SU-DHL-6 (cell line): ENCODE data around the gene CYB5R2.

Experiments used
- H2AFZ ChIP-seq: fragments of 200-600 bp; sonication (generic); 2 replicates; pipeline ENCODE4 v1.6.1; 2014; ENCODE audit warnings: low read depth, mild to moderate bottlenecking, moderate library complexity, mixed read lengths, antibody characterized with exemption, low read length; ENCODE audit not compliant: severe bottlenecking
- H3F3A ChIP-seq: fragments of 200-600 bp; shearing (Covaris generic); 2 replicates; pipeline ENCODE4 v1.6.0; 2016; ENCODE audit warnings: antibody characterized with exemption, mild to moderate bottlenecking; ENCODE audit not compliant: insufficient read depth
- H3K27ac ChIP-seq: fragments of 200-600 bp; sonication (generic); 2 replicates; pipeline ENCODE4 v1.5.1; 2016; ENCODE audit warnings: low read depth, mild to moderate bottlenecking, low read length, moderate library complexity, mixed read lengths
- H3K27me3 ChIP-seq: fragments of 200-600 bp; sonication (generic), shearing (Covaris generic); 2 replicates; pipeline ENCODE4 v1.6.0; 2014; ENCODE audit warnings: mild to moderate bottlenecking, low read length
- H3K36me3 ChIP-seq: fragments of 200-600 bp; sonication (generic); 2 replicates; pipeline ENCODE4 v1.6.1; 2014; ENCODE audit warnings: mild to moderate bottlenecking, low read length, mixed read lengths
- H3K4me2 ChIP-seq: fragments of 300-600, 200-600 bp; shearing (Covaris generic), sonication (generic); 2 replicates; pipeline ENCODE4 v1.6.0; 2014; ENCODE audit warnings: low read length, low read depth, mild to moderate bottlenecking; ENCODE audit not compliant: poor library complexity, severe bottlenecking
- H3K4me3 ChIP-seq: fragments of 200-600 bp; sonication (generic); 2 replicates; pipeline ENCODE4 v1.5.1; 2014; ENCODE audit warnings: antibody characterized with exemption, low read length, mild to moderate bottlenecking, mixed read lengths; ENCODE audit not compliant: insufficient read depth, poor library complexity, severe bottlenecking
- H3K79me2 ChIP-seq: fragments of 200-600 bp; sonication (generic); 2 replicates; pipeline ENCODE4 v1.6.1; 2014; ENCODE audit warnings: mild to moderate bottlenecking, low read length, moderate library complexity; ENCODE audit not compliant: insufficient read depth
- H3K9ac ChIP-seq: fragments of 200-600 bp; sonication (generic); 2 replicates; pipeline ENCODE4 v1.7.0; 2014; ENCODE audit warnings: mild to moderate bottlenecking, low read length
- H3K9me2 ChIP-seq: fragments of 200-600 bp; sonication (generic); replicated peaks from 2 replicates; pipeline ENCODE4 v1.6.1; 2014; ENCODE audit warnings: low read length; ENCODE audit not compliant: insufficient read depth
- H3K9me3 ChIP-seq: fragments of 200-600 bp; sonication (generic); 2 replicates; pipeline ENCODE4 v1.6.1; 2014; ENCODE audit warnings: low read length, mixed read lengths; ENCODE audit not compliant: insufficient read depth
- H4K20me1 ChIP-seq: fragments of 200-600 bp; sonication (generic); 2 replicates; pipeline ENCODE4 v1.6.1; 2014; ENCODE audit warnings: low read depth, mild to moderate bottlenecking, antibody characterized with exemption, low read length, moderate library complexity, mixed read lengths
- CTCF ChIP-seq: fragments of 200-600 bp; sonication (generic); IDR thresholded peaks from one replicate; pipeline ENCODE4 v1.5.1; 2017; ENCODE audit warnings: antibody characterized with exemption, mild to moderate bottlenecking, low read length, moderate library complexity; ENCODE audit not compliant: insufficient read depth, poor library complexity, severe bottlenecking
- EZH2phosphoT487 ChIP-seq: fragments of 200-600 bp; sonication (generic), shearing (Covaris generic); conservative IDR thresholded peaks from 2 replicates; pipeline ENCODE4 v1.6.1; 2018; ENCODE audit warnings: mild to moderate bottlenecking, antibody characterized with exemption, low read length, moderate library complexity, mixed read lengths

Gene CYB5R2

GRCh38 chr11:7668464-7668863, 4.8 kb downstream of the CYB5R2 start:
- Histone ChIP-seq H3K9me3 (no peaks in the 10 kb centered on the region), H3K27ac (no peak overlapping the region)

GRCh38 chr11:7667460-7667859, 5.8 kb downstream of the CYB5R2 start:
- Histone ChIP-seq H3F3A (no peaks in the 10 kb centered on the region), H4K20me1 (no peaks in the 10 kb centered on the region), H3K9ac (no peak overlapping the region), H3K9me2 (no peaks in the 10 kb centered on the region), H2AFZ (no peak overlapping the region), H3K4me3 (no peak overlapping the region), H3K4me2 (no peak overlapping the region), H3K27ac (no peak overlapping the region), H3K9me3 (no peaks in the 10 kb centered on the region), H3K79me2 (no peaks in the 10 kb centered on the region), H3K27me3 (no peaks in the 10 kb centered on the region), H3K36me3 (no peaks in the 10 kb centered on the region)
- TF ChIP-seq CTCF, result no peak
- TF ChIP-seq EZH2phosphoT487, result no peak

More at GRCh38 chr11:7668464-7668863, 4.8 kb downstream of the CYB5R2 start:
- Histone ChIP-seq H3K36me3 (no peaks in the 10 kb centered on the region), H3K4me3 (no peak overlapping the region), H4K20me1 (no peaks in the 10 kb centered on the region), H3K27me3 (no peaks in the 10 kb centered on the region), H3F3A (no peaks in the 10 kb centered on the region), H2AFZ (no peak overlapping the region), H3K9me2 (no peaks in the 10 kb centered on the region), H3K9ac (no peak overlapping the region), H3K79me2 (no peaks in the 10 kb centered on the region), H3K4me2 (no peak overlapping the region)
- no peak for TF ChIP-seq EZH2phosphoT487
- no peak for TF ChIP-seq CTCF

GRCh38 chr11:7666292-7666866, 6.9 kb downstream of the CYB5R2 start:
- Histone ChIP-seq H3K4me2 (no peak overlapping the region), H3F3A (no peaks in the 10 kb centered on the region), H3K36me3 (no peaks in the 10 kb centered on the region), H3K9me2 (no peaks in the 10 kb centered on the region), H3K9ac (no peak overlapping the region), H2AFZ (no peak overlapping the region), H3K4me3 (no peak overlapping the region), H3K27ac (no peak overlapping the region), H4K20me1 (no peaks in the 10 kb centered on the region), H3K79me2 (no peaks in the 10 kb centered on the region), H3K27me3 (no peaks in the 10 kb centered on the region), H3K9me3 (no peaks in the 10 kb centered on the region)
- TF ChIP-seq CTCF (no peak), EZH2phosphoT487 (no peak)
